GM21737 (cell line): Measurements from ENCODE around the gene RGS7BP.
"Not testable (repeated sequence)": the region's sequence is repeated elsewhere in the genome, so short reads cannot be mapped to it uniquely, and the experiment has no call there.

Source experiments
- ATAC-seq: cut with Tn5 transposase; IDR thresholded peaks from one replicate; pipeline ENCODE4 v1.9.1; 2021; ENCODE audit warnings: mild to moderate bottlenecking, moderate library complexity; ENCODE audit not compliant: unreplicated experiment

The RGS7BP gene

DNA sequence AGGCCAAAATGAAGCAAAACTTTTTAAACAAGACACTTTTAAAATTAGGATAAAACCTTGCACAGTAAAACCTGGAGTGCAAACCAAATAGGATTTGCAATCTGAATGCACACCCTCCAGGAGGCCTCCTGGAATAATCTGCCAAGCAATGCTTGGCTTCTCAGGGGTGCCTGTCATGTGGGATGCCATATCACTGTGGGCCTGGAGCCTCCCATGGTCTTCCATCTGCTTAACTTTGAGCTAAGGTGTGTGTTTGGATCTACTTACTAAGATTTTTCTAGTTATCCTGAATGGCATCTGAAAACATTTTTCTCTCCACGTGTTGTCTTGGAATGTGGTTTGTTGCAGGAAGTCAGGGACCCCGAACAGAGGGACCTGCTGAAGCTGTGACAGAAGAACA is 52.1 kb downstream of the RGS7BP start:
- ATAC-seq: no peak

DNA sequence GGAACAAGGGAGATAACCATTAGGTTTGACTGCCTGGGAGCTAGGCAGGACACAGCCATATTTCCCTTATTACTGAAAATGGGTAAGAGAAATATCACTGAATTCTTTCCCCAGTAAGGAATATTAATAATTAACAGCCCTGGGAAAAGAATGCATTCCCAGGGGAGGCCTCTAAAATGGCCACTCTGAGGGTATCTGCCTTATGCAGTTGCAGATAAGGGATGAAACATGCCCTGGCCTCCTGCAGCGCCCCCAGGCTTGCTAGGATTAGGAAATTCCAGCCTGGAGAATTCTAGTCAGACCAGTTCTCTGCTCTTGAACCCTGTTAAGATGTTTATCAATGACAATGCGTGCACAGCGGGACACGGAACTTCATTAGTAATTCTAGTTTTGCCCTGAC is 52.8 kb downstream of the RGS7BP start:
- not testable (repeated sequence) for ATAC-seq

DNA sequence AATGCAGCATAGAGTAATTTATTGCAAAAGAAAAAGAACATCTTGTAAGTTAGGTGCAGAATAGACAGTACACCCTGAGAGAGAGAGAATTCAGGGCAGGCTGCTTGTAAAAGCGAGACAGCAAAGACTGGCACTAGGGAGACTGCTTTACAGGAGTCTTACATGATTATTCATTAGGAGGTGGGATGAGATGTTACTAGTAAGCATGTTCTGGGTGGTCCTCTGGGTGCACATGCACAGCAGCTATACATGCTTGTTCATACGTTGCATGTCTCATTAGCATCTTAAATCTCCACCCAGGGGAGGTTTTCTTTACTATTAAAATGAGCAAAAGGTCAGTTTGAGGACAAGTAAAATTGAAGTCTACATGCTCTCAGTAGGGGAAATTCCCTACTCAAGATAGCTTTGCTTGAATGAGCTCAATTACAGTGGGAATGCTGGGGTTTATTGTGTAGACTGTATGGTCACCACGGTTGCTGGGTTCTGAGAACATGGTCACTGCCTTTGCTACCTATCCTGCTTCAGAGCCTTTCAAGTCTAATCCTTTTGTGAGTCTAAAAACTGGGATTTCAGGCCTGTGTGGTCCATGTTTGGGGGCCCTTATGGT is 60.6 kb downstream of the RGS7BP start:
- ATAC-seq: no peak

DNA sequence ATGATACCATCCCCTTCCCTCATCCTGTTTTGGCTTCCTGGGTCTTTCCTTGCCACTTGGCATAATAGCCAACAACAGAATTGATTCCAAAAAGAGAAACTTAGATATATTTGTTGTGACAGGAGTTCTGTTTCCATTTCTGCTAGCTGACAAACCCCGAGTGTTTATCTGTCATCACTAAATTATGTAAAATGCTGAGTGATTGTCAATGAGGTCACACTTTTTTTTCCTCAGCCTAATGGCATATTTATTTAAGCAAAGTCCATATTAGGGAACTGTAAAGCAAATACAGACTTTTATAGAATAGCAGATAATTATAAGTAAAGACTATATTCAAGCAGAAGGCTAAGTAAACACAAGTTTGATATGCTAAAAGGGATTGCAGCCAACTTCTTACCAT is 64.0 kb downstream of the RGS7BP start:
- no peak for ATAC-seq

DNA sequence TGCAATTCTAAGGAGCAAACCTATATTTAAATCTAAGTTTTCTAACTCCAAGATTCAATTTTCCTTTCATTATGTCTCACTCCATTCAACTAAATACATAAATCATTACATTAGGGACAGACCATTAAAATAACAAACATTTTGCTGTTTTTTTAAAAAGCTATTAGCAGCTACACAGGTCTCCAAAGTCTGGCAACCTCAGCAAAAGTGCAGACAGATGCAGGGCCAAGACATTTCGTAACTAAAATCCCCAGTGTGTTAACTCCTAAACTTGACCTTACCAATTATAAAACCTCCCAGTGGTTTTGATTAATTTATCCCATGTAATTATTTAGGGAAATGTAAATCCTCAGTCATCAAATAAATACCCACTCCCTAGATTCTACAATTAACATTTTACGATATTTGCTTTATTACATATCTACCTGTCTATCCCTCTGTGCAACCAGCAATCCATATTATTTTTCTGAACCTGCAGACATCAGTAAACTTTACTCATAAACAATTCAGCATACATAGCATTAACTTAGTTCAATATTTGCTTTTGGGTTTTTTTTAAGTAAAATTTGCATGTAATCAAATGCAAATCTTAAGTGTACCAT is 64.7 kb downstream of the RGS7BP start:
- no peak for ATAC-seq

DNA sequence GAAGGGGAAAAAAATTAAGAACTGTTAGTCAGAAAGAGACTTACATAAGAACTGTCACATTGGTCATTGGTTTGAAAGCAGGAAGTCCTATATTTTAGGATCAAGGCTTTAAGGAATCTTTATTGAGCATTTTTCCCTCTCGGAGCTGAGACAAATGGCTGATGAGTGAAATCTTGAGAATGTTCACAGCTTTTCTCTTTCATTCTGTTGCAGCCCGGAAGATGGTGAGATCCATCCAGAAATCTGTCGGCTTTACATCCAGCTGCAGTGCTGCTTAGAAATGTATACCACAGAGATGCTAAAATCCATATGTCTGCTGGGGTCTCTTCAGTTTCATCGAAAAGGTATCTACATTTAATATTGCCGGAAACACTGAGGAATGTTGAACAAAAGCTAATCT is 69.7 kb downstream of the RGS7BP start:
- ATAC-seq: no peak

DNA sequence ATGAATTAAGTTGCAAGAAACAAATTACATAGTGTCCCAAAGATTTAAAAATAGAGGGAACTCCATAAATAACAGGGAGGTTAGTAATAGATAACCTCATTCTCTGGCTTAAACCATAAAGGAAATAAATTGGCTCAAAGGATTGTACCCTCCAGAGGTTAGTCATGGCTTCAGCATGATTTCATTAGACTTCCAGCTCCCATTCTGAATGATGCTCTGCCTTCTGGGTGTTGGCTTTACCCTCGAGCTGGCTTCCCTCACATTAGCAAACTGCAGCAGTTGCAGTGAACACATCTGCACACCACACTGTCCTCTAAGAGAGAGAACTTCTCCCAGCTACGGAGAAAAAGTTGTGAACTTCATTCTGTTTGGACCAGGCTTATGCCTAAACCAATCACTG is 70.4 kb downstream of the RGS7BP start:
- no peak for ATAC-seq

DNA sequence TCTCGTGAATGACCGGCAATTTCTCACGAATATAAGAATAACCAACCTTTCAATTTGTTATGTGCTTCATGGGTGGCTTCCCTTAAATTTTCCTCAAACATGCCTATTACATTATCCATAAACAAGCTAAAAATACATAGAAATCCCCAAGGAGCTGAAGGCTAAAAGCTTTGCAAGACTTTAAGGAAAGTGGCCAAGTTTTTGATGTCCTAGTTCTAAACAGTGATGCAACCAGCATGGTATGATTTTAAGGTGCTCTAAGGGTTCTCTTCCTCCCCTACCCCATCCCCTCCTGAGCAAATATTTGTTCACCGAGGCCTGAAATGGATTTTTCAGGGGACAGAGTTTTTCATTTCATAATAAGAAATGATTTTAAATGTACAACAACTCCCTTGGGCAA is 79.8 kb downstream of the RGS7BP start:
- ATAC-seq: no peak

DNA sequence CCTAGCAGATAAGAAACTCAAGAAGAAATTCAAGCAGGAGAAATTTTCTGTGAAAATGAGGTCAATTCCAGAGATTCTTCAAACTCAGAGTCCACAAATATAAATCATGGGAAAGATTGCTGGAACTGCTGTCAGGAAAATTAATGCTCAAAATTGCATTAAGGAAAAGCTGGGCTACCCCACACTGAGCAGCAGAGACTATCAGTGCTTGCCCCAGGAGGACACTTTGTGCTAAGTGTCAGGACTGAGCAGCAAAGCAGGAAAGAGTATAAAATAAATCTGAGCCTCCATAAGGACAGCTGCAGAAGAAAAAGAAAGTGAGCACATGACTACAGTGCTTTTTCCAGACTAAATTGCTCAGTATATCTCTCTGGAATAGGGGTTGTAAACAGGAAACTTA is 81.6 kb downstream of the RGS7BP start:
- no peak for ATAC-seq

DNA sequence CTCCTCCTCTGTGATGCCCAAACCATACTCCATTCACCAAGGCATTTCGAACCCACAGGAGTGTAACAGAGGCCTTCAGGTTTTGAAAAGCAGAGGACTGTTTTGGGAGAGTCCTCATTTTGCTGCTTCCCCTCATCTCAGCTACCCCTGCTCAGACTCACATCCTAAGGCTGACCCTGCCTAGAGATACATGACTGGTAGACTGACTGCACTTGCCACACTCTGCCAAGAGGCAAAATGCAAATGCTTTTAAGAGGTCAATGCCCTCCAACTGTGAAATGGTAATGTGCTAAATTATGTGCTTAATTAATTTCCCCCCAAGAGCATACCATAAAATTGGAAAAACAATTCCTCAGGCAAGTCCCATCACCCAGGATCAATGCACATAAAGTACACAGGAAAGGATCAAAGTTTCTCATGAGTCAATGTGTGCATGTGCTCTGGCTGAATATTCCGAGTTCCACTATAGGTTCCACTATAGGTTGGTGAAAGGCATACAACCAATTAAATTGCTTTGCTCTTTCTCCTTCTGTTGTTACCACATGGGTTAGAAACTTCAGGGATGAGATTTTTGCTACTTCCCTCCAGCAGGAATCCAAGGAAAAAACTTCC is 87.0 kb downstream of the RGS7BP start:
- no peak for ATAC-seq

DNA sequence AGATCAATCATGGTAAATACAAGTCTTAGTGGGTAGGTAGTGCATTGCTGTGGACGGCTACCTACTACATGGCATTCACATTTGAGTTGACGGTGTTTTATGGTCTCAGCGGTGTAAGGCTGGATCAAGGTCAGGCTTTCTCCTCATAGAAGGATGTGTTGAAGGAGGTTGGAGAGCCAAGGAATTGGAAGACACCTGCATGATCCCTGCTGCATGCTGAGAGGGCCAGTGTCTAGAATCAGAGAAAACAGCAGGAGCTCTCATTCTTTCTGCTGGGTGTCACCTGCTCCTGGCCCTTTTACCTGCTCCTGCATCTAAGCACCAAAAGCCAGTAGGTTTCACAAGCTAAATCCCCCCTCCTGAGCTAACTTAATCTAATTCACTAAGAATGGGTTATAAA is 88.2 kb downstream of the RGS7BP start:
- ATAC-seq: no peak

DNA sequence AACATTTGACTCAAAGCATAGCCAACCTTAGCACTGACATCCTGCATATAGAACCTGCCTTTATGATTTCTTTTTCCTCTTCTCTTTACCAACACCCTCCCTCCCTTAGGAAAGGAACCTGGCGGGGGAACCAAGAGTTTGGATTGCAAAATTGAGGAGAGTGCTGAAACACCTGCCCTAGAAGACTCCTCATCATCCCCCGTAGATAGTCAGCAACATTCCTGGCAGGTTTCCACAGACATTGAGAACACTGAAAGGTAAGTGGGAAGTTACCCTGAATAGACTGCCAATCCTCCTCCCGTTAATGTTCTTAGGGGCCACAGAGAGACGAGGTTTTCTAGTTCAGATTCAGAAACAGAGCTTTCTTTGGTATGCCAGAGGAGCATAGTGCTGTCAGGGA is 88.8 kb downstream of the RGS7BP start:
- no peak for ATAC-seq

DNA sequence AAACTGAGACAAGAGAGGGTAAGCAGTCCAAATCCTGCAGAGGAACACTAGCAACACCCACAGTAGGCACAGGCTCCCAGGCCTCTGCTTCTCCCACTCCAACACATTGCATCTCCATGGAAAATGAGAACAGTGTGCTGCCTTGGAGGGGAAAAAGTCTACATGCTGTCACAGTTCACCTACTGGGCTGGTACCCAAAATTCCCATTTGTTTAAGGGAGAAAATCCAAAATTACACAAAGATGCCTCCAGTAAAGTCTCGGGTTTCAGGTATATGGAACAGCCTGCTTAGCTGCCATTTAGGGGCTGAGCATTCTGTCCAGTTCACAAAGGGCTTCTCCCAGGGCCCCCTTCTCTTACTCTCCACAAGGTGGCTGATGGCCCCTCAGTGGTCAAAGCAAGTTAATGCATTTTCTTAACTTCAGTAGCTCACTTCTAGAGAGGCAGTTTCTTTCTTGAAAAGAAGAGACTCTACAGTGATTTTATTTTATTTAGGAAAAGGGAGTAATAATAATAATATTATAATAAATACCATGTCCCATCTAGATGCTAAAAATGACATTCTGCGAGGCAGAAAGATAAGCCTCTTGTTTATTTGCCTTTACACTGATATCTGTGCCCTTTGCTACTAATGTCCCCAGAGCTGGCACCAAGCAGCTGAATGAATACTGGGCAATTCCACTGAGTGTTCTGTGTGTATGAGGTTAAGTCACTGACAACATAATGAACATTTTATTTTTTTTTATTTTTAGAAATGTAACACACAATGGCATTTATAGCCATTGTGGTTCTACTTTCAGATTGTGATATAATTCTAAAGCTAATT is 89.4 kb downstream of the RGS7BP start:
- no peak for ATAC-seq

DNA sequence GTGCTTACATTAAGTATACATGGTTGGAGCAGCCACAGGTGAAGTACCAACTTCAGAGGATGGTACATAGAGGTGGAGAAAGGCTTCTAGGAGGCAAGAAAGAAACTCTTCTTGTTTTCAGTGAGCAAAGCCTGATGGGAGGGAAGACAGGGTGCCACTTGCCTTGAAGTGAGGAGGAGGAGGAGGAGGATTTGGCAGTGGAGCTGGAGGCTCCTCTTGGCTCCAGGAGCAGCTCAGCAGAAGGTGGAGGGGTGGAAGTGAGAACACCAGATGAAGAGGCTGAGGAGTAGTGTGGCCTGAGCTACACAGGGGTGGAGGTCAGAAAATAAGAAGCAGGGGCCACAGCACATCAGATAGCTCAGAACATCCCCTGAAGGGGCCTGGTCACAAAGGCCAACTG is 93.4 kb downstream of the RGS7BP start:
- no peak for ATAC-seq

DNA sequence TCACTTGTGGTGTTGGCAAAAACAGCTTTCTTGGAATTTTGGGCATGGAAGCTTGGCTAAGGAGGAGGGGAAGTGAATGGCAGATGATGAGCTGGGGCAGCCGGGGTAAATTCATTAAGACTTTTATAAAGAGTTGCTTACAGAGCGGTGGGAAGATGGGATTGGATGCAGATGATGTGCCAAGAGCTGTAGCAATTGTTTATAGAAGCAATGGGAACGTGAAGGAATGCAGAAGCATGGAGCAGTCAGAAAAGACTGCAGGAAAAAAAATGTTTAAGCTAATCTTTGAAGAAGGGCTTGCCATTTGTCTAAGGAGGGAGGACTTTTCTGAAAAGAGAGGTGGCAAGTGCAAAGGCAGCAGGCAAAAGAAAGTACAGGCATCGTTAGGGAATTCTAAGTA is 97.9 kb downstream of the RGS7BP start:
- no peak for ATAC-seq

DNA sequence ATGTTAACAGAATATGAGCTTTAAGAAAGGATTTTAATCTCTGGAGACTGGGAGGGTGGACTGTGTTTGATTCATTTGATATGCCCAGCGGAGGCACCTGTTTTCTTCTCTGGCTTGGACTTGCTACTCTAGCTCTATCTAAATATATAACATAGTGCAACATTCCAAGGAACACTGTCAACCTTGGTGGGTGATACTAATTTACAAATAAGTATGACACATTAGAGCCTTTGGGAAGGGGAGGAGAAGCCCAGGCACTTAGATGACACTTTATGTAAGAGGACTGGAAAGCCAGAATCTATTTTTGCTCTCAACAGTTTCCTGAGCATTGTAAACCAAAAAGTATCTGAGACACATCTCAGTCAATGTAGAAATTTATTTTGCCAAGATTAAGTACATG is 101.1 kb downstream of the RGS7BP start:
- no peak for ATAC-seq

DNA sequence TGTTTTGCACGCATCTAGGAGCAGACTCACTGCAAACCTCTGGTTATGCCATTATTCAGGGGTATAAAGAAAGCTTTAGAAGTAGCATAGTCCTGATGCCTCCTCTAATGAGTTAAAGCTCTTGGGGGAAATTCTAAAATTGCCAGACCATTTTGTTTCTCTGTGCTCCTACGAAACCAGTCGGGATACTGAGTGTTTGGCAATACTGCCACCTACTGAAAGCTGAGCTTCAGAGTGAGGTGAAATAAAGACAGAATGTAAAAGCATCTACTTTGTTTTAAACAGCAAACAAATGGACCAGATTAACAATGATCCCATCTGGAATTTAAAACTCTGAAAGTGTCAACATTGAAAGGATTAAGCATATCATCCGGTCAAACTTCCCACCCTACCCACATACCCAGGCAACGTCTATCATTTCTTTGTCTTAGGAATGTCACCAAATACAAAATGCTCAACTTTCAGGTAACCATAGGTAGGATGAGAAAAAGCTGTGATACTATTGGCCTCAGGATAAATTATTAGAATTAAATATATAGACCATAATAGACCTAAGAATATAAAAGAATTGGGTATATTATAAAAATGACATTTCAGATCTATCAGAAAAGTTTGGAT is 106.6 kb downstream of the RGS7BP start:
- no peak for ATAC-seq

DNA sequence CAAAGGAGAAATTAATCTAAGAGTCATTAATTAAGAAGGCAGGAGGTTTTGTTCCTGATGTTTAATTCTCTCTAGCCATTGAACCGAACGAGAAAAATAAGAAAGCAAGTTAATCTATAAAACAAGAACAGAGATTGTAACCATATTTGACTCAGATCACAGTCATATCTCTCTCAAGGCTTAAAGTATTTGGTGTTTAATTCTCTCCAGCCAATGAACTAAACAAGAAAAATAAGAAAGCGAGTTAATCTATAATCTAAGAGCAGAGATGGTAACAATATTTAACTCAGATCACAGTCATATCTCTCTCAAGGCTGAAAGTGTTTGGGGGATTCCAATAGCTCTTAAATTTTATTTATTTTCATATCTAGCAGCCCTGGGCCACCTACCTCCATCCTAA is 110.1 kb downstream of the RGS7BP start:
- ATAC-seq: peak; percentile 62

DNA sequence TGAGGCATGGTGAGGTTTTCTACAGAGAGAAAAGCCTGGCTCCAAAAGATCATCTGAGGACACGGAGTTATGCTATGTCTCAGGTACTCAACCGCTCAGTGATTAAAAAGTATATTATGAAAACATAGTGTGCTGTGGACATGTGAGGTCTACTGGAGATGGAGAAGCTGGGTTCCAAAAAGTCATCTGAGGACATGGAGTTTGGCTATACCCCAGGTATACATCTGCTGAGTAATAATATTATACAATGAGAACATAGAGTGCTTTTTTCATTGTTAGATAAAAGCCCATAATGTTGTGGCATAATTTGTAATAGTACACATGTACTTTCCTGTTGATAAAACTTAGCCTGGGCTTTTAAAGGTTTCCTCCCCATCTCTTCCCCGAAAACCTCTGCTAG is 113.8 kb downstream of the RGS7BP start:
- no peak for ATAC-seq

DNA sequence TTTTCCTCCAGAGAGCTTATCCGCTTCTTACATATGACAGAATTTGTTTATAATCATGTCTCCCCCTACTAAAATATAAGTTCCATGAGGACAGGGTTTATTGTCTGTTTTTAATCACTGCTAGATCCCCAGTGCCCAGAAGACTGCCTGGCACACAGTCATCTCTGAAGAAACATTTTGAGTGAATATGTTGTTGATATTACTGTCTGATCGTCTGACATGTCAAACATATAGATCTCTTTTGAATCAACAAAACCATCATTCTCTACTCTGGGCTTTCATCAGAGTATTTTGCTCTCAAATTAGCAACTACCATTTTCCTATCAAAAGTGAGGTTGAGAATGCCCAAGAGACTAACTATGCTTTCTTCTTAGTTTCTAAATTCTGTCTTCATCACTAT is 117.2 kb downstream of the RGS7BP start:
- no peak for ATAC-seq

DNA sequence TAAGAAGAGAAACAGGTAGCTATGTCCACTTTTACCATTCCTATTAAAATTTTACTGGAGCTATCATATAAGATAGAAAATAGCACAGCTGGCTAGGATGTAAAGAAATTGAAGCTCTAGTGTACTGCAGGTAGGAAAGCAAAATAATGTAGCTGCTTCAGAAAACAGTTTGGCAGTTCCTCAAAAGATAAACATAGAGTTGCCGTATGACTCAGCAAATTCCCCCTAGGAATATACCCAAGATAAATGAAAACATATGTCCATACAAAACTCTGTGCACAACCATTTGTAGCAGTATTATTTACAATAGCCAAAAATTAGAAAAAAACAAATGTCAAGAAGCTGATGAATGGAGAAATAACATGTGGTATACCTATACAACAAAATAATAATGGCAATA is 119.9 kb downstream of the RGS7BP start:
- no peak for ATAC-seq

DNA sequence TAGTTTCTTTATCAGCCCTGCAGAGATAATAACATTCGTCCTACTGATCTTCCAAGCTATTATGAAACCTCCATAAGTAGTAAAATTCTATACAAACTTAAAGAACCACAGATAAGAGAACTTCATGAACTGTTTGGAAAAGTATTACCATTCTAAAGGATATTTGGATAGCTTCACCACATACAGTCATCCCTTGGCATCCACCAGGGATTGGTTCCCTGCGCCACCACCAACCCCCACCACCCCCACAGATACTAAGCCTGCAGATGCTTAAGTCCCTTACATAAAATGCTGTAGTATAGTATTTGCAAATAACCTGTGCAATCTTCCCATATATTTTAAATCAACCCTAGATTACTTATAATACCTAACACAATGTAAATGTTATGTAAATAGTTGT is 123.1 kb downstream of the RGS7BP start:
- no peak for ATAC-seq
